Inferior parietal cortex (tissue), 1 donor: ENCODE measurements around the gene C3orf20.
"Not testable (repeated sequence)": the region's sequence is repeated elsewhere in the genome, so short reads cannot be mapped to it uniquely, and the experiment has no call there.

Source experiments
- DNase-seq: peaks from one replicate; pipeline ENCODE4 v3.0.0-alpha.2; 2016; ENCODE audit errors: extremely low spot score

Gene C3orf20

DNA sequence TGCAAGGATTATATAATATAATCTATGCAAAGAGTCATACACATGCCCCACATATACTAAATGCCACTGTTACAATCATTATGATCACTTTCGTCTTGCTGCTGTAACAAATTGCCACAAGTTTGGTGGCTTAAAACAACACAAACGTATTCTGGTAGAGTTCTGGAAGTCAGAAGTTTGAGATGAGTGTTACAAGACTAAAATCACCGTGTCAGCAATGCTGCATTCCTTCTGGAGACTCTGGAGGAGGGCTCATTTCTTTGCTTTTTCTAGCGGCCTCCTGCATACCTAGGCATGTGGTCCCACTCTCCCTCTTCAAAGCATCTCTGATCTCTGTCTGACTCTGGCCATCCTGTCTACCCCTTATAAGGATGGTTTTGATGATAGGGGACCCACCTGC, 24.7 kb upstream of the C3orf20 start:
- DNase-seq: no peak

DNA sequence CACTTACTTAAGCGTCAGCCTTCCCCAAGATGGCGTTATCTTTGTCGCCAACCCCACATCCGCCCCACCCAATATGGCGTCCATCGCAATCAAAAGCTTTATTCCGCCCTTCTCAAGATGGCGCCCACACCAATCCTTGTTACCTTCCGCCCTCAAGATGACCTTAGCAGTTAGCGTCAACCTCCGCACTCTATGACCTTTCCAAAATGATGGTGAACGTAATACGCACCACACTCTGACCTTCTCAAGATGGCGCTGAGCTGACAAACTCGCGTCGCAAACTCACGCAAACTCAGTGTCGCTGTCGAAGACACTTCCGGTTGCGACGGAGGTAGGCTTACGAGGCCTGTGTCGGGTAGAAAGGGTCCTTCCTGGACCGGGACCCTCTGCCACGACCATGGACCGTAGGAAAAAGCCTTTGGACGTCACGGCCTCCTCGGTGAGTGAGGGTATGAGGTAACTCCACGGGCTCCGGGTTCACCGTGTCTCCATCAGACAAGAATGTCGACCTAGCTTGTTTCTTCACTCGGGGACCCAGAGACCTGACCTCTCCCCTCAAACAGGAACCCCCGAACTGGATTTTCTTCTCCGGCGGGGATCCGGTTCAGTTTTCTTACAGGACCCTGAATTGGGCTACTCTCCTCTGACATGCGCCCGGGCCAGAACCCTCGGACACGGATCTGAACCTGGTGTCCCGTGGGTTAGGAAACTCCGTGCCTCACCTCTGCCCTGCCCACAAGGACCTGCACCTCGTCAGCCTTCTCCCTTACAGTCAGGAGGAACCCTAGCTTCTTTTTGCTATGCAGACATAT, 23.3 kb upstream of the C3orf20 start, which contains the start of gene CCDC174:
Gene CCDC174 (plus strand): TSS at position 323 of the 812 bp plus-strand sequence. CDS start 75 bp downstream, at position 398.
- peak; percentile 100 for DNase-seq

DNA sequence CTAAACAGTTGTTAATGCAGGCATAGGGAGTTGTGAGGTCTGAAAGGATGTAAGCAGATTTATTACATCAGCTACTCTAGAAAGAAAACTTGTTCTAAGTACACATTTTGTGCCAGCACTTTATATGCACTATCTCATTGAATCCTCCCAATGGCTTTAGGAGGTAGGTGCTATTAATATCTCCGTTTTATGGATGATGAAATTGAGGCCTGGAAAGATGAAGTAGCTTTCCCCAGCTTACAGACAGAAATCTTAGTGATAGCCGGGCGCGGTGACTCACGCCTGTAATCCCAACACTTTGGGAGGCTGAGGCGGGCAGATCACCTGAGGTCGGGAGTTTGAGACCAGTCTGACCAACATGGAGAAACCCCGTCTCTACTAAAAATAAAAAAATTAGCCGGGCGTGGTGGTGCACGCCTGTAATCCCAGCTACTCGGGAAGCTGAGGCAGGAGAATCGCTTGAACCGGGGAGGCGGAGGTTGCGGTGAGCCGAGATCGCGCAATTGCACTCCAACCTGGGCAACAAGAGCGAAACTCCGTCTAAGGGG, 22.5 kb upstream of the C3orf20 start:
- DNase-seq: not testable (repeated sequence)

DNA sequence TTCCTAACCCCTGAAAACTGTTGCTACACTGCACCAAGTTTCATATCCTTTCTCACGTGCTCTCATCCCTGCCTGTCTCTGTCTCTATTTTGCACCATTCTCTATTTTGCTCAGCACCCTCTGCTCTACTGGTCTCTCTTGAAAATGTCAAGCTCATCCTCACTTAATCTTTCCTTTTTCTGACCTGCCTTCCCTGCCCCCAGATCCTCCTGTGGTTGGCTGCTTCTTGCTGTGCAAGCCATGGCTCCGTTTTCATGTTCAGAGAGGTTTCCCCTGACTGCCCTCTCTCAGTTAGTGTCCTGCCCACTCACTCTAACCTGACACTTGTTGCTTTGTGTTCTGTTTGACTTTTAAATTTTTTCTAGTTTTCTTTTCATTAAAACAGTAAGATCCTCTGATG, 17.4 kb upstream of the C3orf20 start:
- no peak for DNase-seq

DNA sequence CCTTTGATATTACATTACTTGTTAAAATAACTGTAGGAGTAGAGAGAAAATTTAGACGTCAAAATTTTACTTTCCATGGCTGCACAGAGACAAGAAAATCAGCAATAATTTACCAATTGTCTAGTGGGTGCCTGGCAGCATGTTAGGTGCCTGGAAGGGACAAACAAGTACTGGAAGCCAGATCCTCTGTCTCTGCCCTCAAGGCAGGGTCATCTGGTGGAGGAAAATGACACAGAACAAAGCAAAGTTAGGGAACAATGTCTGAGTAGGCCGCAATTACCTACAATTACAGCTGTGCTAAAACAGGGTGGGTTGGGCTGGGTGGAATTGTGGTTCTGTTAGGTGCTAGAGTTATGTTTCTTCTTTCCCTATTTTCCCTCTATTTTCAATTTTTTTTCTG, 16.0 kb upstream of the C3orf20 start:
- no peak for DNase-seq

DNA sequence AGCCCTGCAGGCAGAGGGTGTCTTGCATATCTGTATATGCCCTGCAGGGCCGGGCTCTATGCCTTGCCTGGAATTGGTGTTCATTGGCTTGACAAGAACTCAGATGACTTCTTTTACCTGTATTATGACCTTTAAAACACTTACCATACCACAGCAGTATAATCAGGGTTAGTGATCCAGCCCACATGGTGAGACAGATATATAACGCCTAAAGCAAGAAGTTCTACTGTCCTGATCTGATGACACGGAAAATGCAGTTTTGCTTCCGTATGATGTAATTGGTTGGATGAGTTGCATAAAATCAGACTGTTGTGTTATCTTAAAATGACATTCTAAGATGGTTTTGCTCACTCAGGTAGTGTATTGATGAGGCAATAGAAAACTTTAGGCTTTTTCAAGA, 14.0 kb upstream of the C3orf20 start:
- no peak for DNase-seq

DNA sequence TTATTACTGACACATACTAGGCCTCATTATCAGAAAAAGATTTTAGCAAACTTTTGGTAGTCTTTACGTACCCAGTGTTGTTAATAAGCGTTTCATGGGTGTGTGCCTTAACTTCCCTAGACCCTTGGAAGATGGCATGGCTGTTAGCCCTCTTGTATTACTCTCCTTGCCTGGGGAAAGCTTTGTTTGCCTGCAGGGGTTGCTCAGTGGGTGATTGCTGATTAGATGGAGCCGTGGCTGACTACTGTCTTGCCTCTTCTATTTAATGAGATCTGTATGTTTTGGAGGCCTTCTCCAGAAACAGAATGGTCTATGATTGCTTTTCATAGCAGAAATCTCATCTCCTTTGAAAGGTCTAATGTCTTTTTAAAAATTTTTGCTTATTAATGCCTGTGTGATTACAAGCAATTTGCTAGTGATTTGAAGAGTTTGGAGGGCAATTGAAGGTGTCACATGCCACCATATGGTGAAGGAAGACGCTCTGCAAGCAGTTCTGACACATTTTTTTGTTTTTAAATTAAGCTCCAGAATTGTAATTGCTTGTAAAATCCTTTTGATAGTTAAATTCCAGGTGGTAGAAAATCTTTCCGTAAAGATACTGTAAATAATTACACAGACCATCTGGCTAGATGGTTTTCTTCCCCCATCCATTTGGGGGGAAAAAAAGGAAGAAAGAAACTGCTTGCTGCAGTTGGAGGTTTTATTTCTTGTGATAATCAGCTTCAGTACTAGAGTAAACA, 11.4 kb upstream of the C3orf20 start:
- DNase-seq: no peak

DNA sequence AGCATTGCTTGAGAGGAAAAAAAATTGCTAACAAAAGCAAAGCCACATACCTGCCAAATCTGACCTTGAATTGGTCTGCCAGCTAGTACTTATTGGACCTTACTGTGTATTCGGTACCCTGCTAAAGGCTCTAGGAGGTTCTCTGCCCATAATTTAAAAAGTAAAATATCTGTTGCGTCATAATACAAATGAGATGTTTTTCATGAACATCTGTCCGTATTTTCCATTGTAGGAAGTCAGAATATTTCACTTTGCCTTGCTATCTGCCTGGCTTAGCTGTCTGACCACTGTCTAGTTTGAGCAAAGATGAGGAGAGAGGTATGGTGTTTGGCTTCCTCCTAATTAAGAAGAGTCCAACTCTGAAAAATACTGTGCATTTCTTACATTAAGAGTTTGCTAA, 10.8 kb upstream of the C3orf20 start:
- DNase-seq: no peak

DNA sequence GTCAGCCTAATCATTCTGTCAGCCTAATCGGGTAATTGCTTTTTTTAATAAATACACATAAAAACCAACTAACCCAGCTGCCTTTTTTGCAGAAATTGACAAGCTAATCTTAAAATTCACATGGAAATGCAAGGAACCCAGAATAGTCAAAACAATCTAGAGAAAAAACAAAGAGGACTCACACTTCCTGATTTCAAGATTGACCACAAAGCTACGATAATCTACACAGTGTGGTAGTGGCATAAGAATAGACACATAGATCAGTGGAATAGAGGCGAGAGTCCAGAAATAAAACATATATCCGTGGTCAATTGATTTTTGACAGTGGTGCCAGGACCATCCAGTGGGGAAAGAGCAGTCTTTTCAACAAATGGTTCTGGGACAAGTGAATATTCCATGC, 2.4 kb upstream of the C3orf20 start:
- no peak for DNase-seq

DNA sequence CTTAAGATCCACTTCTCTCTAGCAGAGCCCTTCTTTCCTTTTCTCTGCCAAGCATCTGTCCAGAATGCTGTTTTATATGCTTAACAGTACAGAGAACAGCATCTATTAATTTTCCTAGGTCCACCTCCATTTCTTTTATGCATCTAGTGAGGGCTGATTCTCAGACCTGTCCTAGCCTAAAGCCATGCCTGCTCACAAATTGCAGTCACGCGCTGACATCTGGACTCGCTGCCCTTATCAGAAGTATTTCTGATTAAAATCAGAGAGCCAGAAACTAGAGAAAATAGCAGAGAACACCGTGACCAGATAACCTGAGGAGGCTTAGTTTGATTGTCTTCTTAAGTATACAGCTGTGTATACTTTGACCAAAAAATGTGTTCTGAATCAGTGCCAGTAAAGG, 1.9 kb downstream of the C3orf20 start:
- DNase-seq: no peak

DNA sequence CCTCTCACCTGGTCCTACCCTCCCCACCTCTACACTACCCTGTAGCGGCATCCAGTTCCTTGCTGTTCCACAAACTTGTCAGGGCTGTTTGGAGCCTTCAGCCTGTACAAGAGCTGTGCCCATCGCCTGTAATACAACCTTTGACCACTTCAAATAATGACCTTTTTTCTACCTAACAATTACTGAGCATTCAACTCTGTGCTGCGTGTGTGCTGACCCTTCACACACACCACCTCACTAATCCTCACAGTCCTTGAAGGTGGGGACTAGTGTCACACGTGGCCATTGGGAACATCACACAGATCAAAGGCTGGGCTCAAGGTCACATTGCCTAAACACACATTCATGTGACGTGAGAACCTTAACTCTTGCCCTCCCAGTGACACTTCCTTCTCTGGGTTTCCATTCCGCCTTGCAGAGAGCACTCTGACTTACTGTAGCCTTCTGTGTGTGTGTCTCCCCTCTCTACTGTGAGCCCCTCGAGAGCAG, 3.1 kb downstream of the C3orf20 start:
- DNase-seq: no peak

DNA sequence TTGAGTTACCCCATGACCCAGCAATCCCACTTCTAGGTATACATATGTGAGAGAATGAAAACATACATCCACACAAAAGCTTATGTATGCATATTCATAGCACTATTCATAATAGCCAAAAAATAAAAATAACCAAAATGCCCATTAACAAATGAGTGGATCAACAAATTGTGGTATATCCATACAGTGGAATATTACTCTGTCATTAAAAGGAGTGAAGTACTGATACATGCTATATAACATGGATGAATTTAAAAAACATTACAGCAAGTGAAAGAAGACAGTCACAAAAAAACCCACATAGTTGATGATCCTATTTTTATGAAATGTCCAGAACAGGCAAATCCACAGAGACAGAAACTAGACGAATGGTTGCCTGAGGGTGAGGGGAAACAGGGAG, 5.2 kb downstream of the C3orf20 start:
- DNase-seq: no peak

DNA sequence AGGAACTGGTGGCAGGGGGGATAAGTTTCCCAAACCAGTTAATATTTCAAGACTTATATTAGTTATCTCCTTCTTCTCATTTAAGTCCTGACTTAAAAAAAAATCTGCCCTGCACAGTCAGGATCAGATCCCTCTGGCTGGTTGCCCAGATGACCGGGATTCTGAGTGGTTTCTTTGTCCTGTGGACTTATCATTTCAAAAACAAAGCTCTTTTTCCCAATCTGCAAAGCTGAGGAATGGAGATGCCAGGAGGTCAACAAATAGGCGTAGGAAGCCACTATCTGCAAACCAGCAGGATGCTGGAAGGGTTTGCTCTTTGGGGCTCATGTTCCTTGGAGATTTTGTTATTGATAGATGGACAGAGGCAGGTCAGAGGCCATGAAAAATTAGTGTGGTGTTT, 5.8 kb downstream of the C3orf20 start:
- DNase-seq: no peak

DNA sequence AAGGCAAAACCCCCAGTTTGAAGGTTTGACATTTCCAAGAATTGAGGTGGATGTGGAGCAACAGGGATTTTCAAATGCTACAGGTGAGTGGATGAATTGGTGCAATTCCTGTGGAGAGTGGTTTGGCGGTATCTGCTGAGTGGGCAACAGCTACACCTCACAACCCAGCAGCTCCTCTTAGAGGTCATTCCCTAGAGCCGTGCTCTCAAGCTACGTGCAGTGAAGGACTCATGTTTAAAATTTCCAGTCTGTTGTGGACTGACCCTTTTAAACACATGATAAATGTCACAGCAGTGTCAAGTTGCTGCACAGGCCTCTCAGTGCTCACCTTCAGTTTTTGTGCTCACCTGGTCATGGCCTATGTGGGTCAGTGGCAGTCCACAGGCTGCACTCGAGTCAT, 9.5 kb downstream of the C3orf20 start:
- DNase-seq: no peak

DNA sequence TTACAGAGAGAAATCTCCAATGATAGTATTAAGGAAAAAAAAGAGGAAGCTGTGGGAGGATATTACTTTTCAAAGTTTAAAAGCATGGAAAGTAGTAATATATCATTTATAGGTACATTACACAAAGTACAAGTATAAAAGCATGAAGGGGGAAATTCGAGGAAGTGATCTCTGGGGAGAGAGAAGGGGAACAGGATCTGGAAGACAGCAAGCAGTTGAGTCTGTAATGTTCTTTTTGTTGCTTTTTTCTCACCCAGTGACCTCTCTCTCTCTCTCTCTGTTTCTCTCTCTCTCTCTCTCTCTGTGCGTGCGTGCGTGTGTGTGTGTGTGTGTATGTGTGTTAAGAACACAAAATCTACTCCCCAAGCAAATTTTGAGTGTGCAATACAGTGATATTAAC, 10.2 kb downstream of the C3orf20 start:
- no peak for DNase-seq

DNA sequence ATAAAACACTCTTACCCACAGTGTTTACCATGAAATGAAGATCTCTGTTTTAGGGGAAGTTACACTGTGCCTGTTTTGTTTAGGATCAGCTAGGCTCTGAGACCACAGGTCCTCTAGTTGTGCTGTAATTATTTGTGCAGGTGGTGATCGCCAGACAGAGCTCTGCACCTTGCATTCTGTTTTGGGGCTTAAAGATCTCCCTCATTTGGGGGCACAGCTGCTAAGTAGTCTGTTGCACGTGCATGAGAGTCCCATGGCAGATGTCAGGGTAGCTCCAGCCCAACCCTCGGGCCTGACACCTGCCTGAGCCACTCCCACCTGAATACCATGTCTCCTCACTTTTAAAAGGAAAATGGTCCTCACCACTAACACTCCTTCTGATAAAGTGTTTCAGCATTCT, 12.4 kb downstream of the C3orf20 start:
- no peak for DNase-seq

DNA sequence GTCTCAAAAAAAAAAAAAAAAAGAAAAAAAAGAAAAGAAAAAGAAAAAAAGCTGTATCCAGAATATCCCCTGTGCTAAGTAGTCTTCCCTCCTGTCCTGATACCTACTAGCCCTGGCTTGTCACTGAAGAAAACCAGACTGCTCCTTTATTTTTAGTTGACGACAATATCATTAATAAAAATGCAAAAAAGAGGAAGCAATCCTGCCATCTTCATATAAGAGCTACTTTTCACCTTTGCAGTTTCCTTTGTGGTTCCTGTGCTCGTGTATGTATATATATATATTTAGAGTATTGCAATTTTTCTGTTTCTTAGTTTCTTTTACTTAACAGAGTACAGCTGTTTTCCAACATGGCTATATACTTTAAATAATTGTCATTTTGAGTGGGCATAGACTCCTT, 13.6 kb downstream of the C3orf20 start:
- DNase-seq: no peak

DNA sequence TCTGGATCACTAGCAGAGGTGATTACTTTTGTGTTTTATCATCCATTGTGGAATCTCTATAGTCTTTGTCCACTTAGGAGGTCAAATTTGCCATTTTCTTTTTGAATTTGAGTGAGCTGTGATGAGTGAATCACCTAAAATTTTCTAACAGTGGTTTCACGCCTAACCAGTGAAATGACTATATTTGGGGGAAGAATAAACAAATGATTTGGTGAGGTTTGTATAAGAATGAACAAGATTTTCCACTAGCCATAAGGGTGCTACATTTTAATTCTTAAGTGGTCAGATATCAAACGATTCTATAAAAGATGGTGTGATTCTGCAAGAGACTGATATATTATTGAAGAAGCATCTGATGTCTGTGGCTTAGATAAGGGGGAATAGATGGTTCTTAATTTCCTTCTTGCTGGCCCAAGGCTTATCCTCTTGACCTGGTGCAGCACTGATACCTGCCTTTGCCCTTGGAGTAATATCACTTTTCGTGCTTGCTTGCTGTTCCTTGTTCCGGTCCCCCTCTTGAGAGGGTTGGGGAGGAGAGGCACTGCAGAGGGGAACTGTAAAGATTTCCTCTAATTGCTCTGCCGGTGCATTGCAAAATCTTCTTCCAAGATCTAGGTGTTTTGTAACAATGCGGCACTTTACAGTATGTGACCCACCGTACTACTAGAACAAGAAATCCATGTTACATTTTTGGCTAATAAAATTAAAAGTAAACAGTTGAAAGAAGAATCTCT, 14.5 kb downstream of the C3orf20 start:
- DNase-seq: no peak

DNA sequence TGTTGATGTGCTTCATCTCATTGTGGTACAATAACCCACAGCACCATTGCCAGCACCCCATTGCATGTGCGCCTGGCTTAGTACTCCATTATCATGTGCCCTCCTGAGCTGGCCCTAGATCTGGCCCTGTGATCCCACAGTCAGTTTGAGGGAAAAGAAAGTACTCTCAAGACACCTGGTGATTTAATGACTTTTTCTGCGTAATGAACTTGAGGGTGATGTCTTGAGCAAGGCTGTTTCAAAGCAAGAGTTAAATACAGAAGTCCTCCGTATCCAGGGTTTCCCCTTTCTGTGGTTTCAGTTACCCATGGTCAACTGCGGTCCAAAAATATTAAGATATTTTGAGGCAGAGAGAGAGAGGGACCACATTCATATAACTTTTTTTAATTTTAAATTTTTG, 16.3 kb downstream of the C3orf20 start:
- DNase-seq: no peak

DNA sequence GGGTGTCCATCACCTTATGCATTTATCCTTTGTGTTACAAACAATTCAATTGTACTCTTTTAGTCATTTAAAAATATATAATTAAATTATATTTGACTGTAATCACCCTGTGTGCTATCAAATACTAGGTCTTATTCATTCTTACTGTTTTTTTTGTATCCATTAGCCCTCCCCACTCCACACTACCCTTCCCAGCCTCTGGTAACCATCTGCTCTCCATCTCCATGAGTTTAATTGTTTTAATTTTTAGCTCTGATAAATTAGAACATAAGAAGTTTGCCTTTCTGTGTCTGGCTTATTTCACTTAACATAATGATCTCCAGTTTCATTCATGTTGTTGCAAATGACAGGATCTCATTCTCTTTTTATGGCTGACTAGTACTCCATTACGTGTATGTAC, 16.8 kb downstream of the C3orf20 start:
- DNase-seq: no peak

DNA sequence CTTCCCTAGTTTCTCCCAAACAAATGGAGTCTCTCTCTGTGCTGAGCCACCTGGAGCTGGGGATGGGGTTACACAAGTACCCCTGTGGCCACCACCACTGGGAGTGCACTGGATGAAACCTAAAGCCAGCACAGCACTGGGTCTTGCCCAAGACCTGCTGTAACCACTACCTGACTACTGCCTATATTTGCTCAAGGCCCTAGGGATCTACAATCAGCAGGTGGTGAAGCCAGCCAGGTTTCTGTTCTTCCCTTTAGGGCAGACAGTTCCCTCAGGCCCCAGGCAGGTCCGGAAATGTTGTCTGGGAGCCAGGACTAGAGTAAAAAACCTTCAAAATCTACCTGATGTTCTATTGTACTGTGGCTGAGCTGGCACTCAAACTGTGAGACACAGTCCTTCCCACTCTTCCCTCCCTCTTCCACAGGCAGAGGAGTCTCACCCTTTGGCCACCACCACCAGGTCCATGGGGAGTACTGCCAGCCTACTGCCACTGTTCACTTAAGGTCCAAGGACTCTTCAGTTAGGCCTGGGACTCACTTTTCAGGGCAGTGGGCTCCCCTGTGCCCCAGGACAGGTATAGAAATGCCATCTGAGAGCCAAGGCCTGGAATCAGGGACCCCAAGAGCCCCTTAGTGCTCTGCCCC, 23.8 kb downstream of the C3orf20 start:
- DNase-seq: no peak

DNA sequence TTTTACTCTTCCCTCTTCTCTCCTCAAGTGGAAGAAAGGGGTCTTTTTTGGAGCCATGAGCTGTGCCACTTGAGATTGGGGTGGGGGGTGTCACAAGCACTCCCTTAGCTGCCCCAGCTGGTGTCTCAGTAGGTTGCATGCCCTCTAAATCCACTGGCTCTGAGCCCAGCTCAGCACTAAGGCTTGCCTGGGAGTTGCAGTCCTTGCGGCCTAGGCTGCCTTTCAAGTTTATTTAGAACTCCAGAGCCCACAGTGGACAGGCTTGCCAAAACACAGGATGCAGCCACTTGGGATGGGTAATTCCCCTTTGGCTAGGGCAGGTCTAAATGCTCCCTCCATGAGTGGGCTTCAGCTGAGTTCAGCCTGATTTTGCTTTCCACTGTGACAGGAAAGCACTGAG, 24.7 kb downstream of the C3orf20 start:
- no peak for DNase-seq
